Lower lobe of right lung (tissue), 2 donors: ENCODE measurements around the gene HNMT. TPM values are rescaled to one million over a fixed set of nuclear protein-coding genes. Genes with fewer than 3 reads are reported as not detected.
A peak's percentile ranks its signal among the peaks of the same experiment; 100 is the strongest.

Source experiments
- ATAC-seq, 2 donors: fragments of 200-7000 bp; cut with Tn5 transposase; one replicate each; pipeline ENCODE4 v1.9.1; 2020 to 2022; ENCODE audit warnings: mild to moderate bottlenecking in 2 of 2, moderate library complexity in 2 of 2
- DNase-seq: peaks from one replicate; pipeline ENCODE4 v3.0.0-alpha.2; 2020
- H3K27ac ChIP-seq: fragments of 200-600 bp; one replicate; pipeline ENCODE4 v1.8.0; 2022
- H3K27me3 ChIP-seq: fragments of 200-600 bp; one replicate; pipeline ENCODE4 v1.8.0; 2022; ENCODE audit warnings: low read depth
- H3K36me3 ChIP-seq: fragments of 200-600 bp; one replicate; pipeline ENCODE4 v1.8.0; 2022; ENCODE audit warnings: mild to moderate bottlenecking
- H3K4me1 ChIP-seq: fragments of 200-600 bp; one replicate; pipeline ENCODE4 v1.8.0; 2022
- H3K4me3 ChIP-seq: fragments of 200-600 bp; one replicate; pipeline ENCODE4 v1.8.0; 2022; ENCODE audit warnings: mild to moderate bottlenecking
- H3K9me3 ChIP-seq: fragments of 200-600 bp; one replicate; pipeline ENCODE4 v1.8.0; 2022
- CTCF ChIP-seq: fragments of 200-600 bp; IDR thresholded peaks from one replicate; pipeline ENCODE4 v1.8.0; 2022; ENCODE audit warnings: antibody characterized with exemption, mild to moderate bottlenecking
- intact Hi-C: fragments of 100-400 bp; cut with DNase I; formaldehyde crosslinking; loops from one replicate; pipeline ENCODE4 v1.11.0; 2022
- total RNA-seq: library from RNA; stranded (reverse); fragmentation: NEBNext Ultra II Directional; extraction: Animal tissue kit (Norgen Biotek cat#: 25700); gene quantifications from one replicate; pipeline ENCODE4 v1.2.1, GENCODE V29; 2021
- donor health status: DM: no; HTN: yes; CAD: no; lungs with severe emphysema.

The HNMT gene
- total RNA-seq, 1 donor from 2014 or later, result 99.3 TPM

GRCh38 chr2:138021154-138021553 lies 56.9 kb downstream of the HNMT start:
- no peaks in the 10 kb centered on the region for H3K4me1 ChIP-seq
- TF ChIP-seq CTCF, result no peak
- H3K9me3 ChIP-seq, result no peaks in the 10 kb centered on the region
- no peak for DNase-seq
- H3K36me3 ChIP-seq, result no peaks in the 10 kb centered on the region
- ATAC-seq, result no peak
- no peak overlapping the region for H3K4me3 ChIP-seq
- intact Hi-C loops, result no loop called here
- no peaks in the 10 kb centered on the region for H3K27me3 ChIP-seq
- no peak overlapping the region for H3K27ac ChIP-seq

GRCh38 chr2:138023298-138023697 lies 59.0 kb downstream of the HNMT start:
- DNase-seq (no peak), ATAC-seq (no peak)
- intact Hi-C loops, result no loop called here

GRCh38 chr2:138023976-138024375 lies 59.7 kb downstream of the HNMT start:
- intact Hi-C loops, result no loop called here
- ATAC-seq, result no peak
- no peaks in the 10 kb centered on the region for H3K4me1 ChIP-seq
- H3K36me3 ChIP-seq, result no peaks in the 10 kb centered on the region
- no peaks in the 10 kb centered on the region for H3K9me3 ChIP-seq
- no peak overlapping the region for H3K27ac ChIP-seq
- no peak for DNase-seq
- no peaks in the 10 kb centered on the region for H3K27me3 ChIP-seq
- no peak for TF ChIP-seq CTCF
- no peak overlapping the region for H3K4me3 ChIP-seq

More at GRCh38 chr2:138023298-138023697, 59.0 kb downstream of the HNMT start:
- Histone ChIP-seq H3K27me3 (no peaks in the 10 kb centered on the region), H3K9me3 (no peaks in the 10 kb centered on the region), H3K4me1 (no peaks in the 10 kb centered on the region), H3K4me3 (no peak overlapping the region), H3K36me3 (no peaks in the 10 kb centered on the region), H3K27ac (no peak overlapping the region)
- no peak for TF ChIP-seq CTCF

- Histone ChIP-seq H3K4me3 (no peak overlapping the region), H3K27ac (no peak overlapping the region), H3K27me3 (no peaks in the 10 kb centered on the region), H3K4me1 (no peaks in the 10 kb centered on the region), H3K9me3 (no peaks in the 10 kb centered on the region), H3K36me3 (no peaks in the 10 kb centered on the region)
- no peak for ATAC-seq
- TF ChIP-seq CTCF, result no peak
- intact Hi-C loops, result no loop called here
- no peak for DNase-seq
These were observed 62.1 kb downstream of the HNMT start for GRCh38 chr2:138026111-138027020.

- Histone ChIP-seq H3K36me3 (no peaks in the 10 kb centered on the region), H3K27me3 (no peaks in the 10 kb centered on the region), H3K4me3 (no peak overlapping the region), H3K27ac (no peak overlapping the region), H3K4me1 (no peaks in the 10 kb centered on the region), H3K9me3 (no peaks in the 10 kb centered on the region)
- no peak for DNase-seq
- intact Hi-C loops, result no loop called here
- no peak for TF ChIP-seq CTCF
- peak; percentile 72 to 86 for ATAC-seq
These were observed 64.3 kb downstream of the HNMT start for GRCh38 chr2:138028538-138028937.
